ENCODE results near the gene COMMD7.
"Not testable (repeated sequence)": the region's sequence is repeated elsewhere in the genome, so short reads cannot be mapped to it uniquely, and the experiment has no call there.

COMMD7 gene

GRCh38 chr20:32775336-32775991 lies 32.2 kb upstream of the COMMD7 start:
- DNase-seq (ENCODE audit: low read depth), result peak; percentile 90
- H3K4me3 ChIP-seq (ENCODE audit: low read length), result no peak overlapping the region
- no peak for TF ChIP-seq CTCF (IDR thresholded peaks at IDR 0.05; ENCODE audit: insufficient read depth, low read depth, low read length, missing control alignments)

DNA sequence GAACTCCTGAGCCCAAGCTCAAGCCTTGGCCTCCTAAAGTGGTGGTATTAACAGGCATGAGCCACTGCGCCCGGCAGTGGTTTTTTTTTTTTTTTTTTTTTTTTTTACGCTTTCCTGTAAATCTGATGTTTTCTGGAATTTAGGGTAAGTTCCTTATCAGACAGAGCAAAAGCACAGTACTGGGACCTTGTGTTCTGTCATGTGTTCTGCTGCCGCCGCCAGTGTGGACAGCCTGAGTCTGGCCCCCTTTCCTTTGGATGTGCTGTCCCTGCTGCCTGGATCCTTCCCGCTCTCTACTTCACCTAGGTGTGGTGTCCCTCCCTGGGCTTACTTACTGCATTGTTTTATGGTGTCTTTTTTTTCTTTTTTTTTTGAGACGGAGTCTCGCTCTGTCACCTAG lies 30.6 kb upstream of the COMMD7 start:
- no peak overlapping the region for H3K4me3 ChIP-seq (ENCODE audit: low read length)
- no peak for DNase-seq (ENCODE audit: low read depth)
- no peak for TF ChIP-seq CTCF (IDR thresholded peaks at IDR 0.05; ENCODE audit: insufficient read depth, low read depth, low read length, missing control alignments)

DNA sequence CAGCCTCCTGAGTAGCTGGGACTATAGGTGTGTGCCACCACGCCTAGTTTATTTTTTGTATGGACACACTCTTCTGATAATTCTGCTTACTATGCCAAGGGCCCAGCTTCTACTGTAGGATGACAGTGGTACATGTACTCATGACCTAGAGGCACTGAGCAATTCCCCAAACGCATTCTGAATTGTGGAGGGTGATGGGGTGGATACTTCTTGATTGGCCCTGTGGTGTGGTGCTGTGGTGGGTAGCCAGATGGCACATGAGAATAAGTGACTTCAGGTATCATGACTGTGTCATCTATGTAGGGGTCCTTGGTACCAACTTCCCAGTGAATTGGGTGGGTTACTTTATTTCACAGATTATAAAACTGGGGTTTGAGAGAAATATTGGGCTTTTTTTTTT lies 30.0 kb upstream of the COMMD7 start:
- H3K4me3 ChIP-seq (ENCODE audit: low read length), result no peak overlapping the region
- no peak for DNase-seq (ENCODE audit: low read depth)
- no peak for TF ChIP-seq CTCF (IDR thresholded peaks at IDR 0.05; ENCODE audit: insufficient read depth, low read depth, low read length, missing control alignments)

DNA sequence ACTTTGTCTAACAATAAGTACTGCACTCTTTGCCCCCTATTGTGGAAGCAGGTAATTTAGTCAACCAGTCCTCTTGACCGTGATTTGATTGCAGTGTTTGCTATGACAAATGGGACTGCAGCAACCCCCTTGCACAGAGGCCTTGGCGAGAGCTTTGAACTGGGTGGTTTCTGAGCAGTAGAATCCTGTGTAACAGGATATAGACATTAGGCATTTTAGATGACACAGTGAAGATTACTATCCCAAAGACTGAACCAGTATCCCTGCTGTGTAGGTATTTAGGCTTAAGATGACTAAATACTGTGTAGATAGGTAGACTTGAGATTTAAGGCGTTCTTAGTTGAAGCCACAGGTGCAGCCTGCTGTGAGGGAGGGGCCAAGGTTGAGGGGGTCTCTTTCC lies 28.8 kb upstream of the COMMD7 start:
- DNase-seq (ENCODE audit: low read depth), result peak; percentile 36
- H3K4me3 ChIP-seq (ENCODE audit: low read length), result no peak overlapping the region
- no peak for TF ChIP-seq CTCF (IDR thresholded peaks at IDR 0.05; ENCODE audit: insufficient read depth, low read depth, low read length, missing control alignments)

DNA sequence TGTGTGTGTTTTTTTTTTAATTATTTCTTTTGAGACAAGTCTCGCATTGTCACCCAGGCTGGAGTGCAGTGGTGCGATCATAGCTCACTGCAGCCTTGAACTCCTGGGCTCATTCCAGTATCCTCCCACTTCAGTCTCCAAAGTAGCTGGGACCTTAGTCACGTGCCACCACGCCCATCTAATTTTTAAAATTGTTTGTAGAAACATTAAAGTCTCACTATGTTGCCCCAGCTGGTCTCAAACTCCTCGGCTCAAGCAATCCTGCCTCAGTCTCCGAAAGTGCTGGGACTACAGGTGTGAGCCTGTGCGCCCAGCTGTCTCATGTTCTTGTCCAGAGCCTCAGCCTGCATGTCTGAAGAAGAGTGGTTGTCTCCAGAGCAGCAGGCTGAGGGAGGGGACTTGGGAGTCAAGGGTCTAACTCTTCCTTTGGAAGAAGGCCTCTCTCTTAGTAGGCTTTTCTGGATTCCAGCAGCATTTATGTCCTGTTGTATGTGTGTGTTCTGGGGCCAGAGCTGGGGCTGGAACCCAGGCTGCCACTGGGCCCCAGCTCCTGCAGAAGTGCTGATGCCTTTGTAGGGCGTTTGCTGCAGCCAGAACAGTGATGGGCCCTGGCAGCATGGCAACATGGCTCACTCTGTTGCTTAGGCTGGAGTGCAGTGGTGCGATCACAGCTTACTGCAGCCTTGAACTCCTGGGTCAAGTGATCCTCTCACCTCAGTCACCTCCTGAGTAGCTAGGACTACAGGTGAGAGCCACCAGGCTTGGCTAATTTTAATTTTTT lies 24.3 kb upstream of the COMMD7 start:
- TF ChIP-seq CTCF (IDR thresholded peaks at IDR 0.05; ENCODE audit: insufficient read depth, low read depth, low read length, missing control alignments), result no peak
- no peak for DNase-seq (ENCODE audit: low read depth)
- no peak overlapping the region for H3K4me3 ChIP-seq (ENCODE audit: low read length)

- DNase-seq (ENCODE audit: low read depth); H3K4me3 ChIP-seq (ENCODE audit: low read length): not testable (repeated sequence)
Observed at GRCh38 chr20:32765230-32765875, 22.1 kb upstream of the COMMD7 start.

Data from epithelial cell of esophagus (primary cell).